ENCODE data around the gene SIM1. TPM values are rescaled to one million over a fixed set of nuclear protein-coding genes. Genes with fewer than 3 reads are reported as not detected.
A peak's percentile ranks its signal among the peaks of the same experiment; 100 is the strongest.

The SIM1 gene, protein sequence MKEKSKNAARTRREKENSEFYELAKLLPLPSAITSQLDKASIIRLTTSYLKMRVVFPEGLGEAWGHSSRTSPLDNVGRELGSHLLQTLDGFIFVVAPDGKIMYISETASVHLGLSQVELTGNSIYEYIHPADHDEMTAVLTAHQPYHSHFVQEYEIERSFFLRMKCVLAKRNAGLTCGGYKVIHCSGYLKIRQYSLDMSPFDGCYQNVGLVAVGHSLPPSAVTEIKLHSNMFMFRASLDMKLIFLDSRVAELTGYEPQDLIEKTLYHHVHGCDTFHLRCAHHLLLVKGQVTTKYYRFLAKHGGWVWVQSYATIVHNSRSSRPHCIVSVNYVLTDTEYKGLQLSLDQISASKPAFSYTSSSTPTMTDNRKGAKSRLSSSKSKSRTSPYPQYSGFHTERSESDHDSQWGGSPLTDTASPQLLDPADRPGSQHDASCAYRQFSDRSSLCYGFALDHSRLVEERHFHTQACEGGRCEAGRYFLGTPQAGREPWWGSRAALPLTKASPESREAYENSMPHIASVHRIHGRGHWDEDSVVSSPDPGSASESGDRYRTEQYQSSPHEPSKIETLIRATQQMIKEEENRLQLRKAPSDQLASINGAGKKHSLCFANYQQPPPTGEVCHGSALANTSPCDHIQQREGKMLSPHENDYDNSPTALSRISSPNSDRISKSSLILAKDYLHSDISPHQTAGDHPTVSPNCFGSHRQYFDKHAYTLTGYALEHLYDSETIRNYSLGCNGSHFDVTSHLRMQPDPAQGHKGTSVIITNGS
- polyA plus RNA-seq (2013), result not detected

DNA sequence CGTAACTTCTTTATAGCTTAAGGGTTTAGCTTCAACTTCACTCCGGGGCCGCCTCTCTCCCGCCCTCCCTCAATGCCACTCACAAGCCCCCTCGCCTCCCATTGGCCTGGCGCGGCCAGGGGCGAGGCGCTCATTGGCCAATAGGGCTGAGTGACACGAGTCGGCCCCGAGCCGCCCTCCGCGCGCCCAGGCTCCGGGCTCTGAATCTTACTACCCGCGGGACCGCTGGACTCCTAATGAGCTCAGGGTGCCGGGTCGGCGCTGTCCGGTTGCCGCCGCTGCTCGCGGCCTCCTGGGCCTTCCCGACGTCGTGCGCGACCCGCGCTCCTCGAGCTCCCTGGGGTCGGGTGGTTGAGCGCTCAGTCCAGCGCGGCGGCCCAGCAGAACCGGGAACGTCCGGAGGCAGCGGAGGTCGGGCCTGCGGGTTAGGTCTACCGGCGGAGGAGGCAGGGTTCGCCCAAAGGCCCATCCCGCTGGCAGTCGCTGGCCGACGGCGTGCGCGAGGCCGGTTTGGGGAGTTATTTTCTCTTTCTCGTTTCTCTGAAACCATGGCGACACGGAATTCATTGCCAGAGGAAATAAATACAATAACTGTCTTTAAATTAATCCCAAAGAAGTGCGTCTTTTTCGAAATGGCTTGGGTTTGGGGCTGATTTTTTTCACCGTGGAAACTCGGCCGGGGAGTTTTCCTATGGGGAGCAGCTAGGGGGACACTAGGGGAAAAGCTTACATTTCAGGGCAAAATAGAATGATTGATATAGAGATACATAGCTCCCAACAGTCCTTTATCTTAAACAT is at the start of gene SIM1:
Gene SIM1, minus strand, starts transcription at position 19 of the 798 bp plus-strand sequence. CDS start 1,453 bp downstream, outside the sequence.
- peak within 1 kb of the TSS in 3 of 7 experiments; percentile 36 to 46 (median 46) for H3K4me3 ChIP-seq (ENCODE audit: control insufficient read depth in 1 of 7, extremely low read depth in 1 of 7, insufficient read depth in 4 of 7, low read depth in 2 of 7, low read length in 6 of 7)
- 4% methylated on average over 60 of the region's 66 CpGs for WGBS (ENCODE audit: insufficient coverage)
- peaks cover 0 to 11% (median 5%) of the 10 kb centered on the region in 4 experiments for H3K4me1 ChIP-seq (ENCODE audit: control extremely low read depth in 1 of 4, control insufficient read depth in 4 of 4, insufficient read depth in 4 of 4, low read length in 3 of 4)
- DNase-seq, result peak in 2 of 3 donors; percentile 60 to 62
- H3K27ac ChIP-seq (ENCODE audit: insufficient read depth in 1 of 2, low read depth in 1 of 2, low read length in 2 of 2, poor library complexity in 1 of 2, severe bottlenecking in 2 of 2), result no peak within 1 kb of the TSS
- peaks cover 33 to 100% (median 66%) of the 10 kb centered on the region in 5 experiments for H3K27me3 ChIP-seq (replicated peaks in 2 of 5; ENCODE audit: control insufficient read depth in 4 of 5, insufficient read depth in 5 of 5, low read length in 4 of 5)
- POLR2A ChIA-PET, result interaction anchor here (0.9 kb wide), 1 partner anchor 14 kb away, joined by 3 read pairs; no protein-coding TSS in a partner anchor
- CTCF ChIA-PET, result interaction anchor here (0.8 to 2.0 kb wide), 3 partner anchors 10 to 19 kb away, joined by 3 to 14 read pairs (median 3); no protein-coding TSS in a partner anchor
- peaks cover 0 to 9% (median 3%) of the 10 kb centered on the region in 5 experiments for H3K9me3 ChIP-seq (ENCODE audit: control extremely low read depth in 1 of 5, control insufficient read depth in 4 of 5, insufficient read depth in 2 of 5, low read depth in 1 of 5, low read length in 4 of 5)
- no peaks in the 10 kb centered on the region for H3K36me3 ChIP-seq (ENCODE audit: control insufficient read depth in 4 of 4, insufficient read depth in 4 of 4, low read length in 3 of 4)

DNA sequence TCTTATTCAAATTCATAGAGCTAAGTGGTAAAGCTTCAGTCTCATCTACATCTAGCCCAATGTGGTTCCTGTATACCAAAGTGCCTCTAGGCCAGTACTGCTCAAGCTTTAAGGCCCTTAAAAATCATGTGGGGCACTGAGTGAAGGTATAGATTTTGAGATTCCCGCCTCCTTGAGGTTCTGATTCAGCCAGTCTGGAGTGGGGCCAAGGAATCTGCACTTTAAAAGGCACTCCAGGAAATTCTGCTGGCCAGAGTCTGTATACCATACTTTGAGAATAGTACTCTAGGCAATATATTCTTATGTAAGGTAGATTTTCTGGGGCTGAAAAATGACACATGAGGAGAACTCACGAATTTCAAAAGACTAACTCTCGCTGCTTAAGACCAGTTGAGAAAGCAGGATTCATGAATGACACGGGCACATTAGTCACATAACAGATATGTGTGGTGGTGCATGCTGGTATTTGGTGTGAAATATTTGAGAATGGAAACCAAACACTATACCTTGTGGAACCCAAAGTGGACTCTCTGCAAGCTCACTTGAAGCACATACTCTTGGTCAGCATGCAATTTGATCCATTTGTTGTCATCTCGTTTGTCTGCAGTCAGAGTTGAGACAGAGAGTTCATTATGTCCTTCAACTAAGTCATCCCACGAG is 47.6 kb upstream of the SIM1 start:
- no peaks in the 10 kb centered on the region for H3K4me1 ChIP-seq (ENCODE audit: control extremely low read depth in 1 of 4, control insufficient read depth in 4 of 4, insufficient read depth in 4 of 4, low read length in 3 of 4)
- H3K27me3 ChIP-seq (replicated peaks in 2 of 5; ENCODE audit: control insufficient read depth in 4 of 5, insufficient read depth in 5 of 5, low read length in 4 of 5), result no peaks in the 10 kb centered on the region
- H3K36me3 ChIP-seq (ENCODE audit: control insufficient read depth in 4 of 4, insufficient read depth in 4 of 4, low read length in 3 of 4), result peaks cover 19 to 36% (median 29%) of the 10 kb centered on the region in 4 experiments
- POLR2A ChIA-PET, result no interaction called here
- no peak overlapping the region for H3K27ac ChIP-seq (ENCODE audit: insufficient read depth in 1 of 2, low read depth in 1 of 2, low read length in 2 of 2, poor library complexity in 1 of 2, severe bottlenecking in 2 of 2)
- 97% methylated on average over 5 of the region's 6 CpGs for whole genome bisulfite sequencing (ENCODE audit: insufficient coverage)
- no peaks in the 10 kb centered on the region for H3K9me3 ChIP-seq (ENCODE audit: control extremely low read depth in 1 of 5, control insufficient read depth in 4 of 5, insufficient read depth in 2 of 5, low read depth in 1 of 5, low read length in 4 of 5)
- no peak overlapping the region for H3K4me3 ChIP-seq (ENCODE audit: control insufficient read depth in 1 of 7, extremely low read depth in 1 of 7, insufficient read depth in 4 of 7, low read depth in 2 of 7, low read length in 6 of 7)
- CTCF ChIA-PET, result interaction anchor here (2.0 kb wide), 1 partner anchor 16 kb away, joined by 7 read pairs; no protein-coding TSS in a partner anchor
- no peak for DNase-seq

DNA sequence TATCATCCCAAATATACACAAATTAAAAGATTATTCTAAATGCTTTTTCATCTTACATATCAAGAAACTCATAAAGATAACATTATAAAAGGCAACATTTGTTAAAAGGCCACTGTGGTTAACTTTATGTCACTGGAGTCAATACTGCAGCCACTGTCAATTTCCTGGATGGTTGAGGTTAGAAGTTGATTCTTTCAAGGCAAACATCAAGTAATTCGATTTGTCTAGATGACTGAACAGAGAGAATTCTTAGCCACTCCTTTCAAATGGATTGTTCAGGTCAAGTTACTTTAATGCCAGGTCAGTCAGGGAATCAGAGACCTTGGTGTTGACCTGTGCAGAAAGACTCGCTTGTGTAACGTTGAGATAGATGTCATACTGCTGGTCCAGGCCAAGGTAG is 44.4 kb upstream of the SIM1 start:
- Histone ChIP-seq H3K4me3 (ENCODE audit: control insufficient read depth in 1 of 7, extremely low read depth in 1 of 7, insufficient read depth in 4 of 7, low read depth in 2 of 7, low read length in 6 of 7) (no peak overlapping the region), H3K27me3 (replicated peaks in 2 of 5; ENCODE audit: control insufficient read depth in 4 of 5, insufficient read depth in 5 of 5, low read length in 4 of 5) (no peaks in the 10 kb centered on the region), H3K9me3 (ENCODE audit: control extremely low read depth in 1 of 5, control insufficient read depth in 4 of 5, insufficient read depth in 2 of 5, low read depth in 1 of 5, low read length in 4 of 5) (no peaks in the 10 kb centered on the region), H3K4me1 (ENCODE audit: control extremely low read depth in 1 of 4, control insufficient read depth in 4 of 4, insufficient read depth in 4 of 4, low read length in 3 of 4) (no peaks in the 10 kb centered on the region), H3K36me3 (ENCODE audit: control insufficient read depth in 4 of 4, insufficient read depth in 4 of 4, low read length in 3 of 4) (peaks cover 14 to 26% (median 23%) of the 10 kb centered on the region in 4 experiments), H3K27ac (ENCODE audit: insufficient read depth in 1 of 2, low read depth in 1 of 2, low read length in 2 of 2, poor library complexity in 1 of 2, severe bottlenecking in 2 of 2) (no peak overlapping the region)
- ChIA-PET POLR2A (no interaction called here), CTCF (no interaction called here)
- DNase-seq, result no peak
- no CpG with 5 or more reads among the region's 3 CpGs for WGBS (ENCODE audit: insufficient coverage)

DNA sequence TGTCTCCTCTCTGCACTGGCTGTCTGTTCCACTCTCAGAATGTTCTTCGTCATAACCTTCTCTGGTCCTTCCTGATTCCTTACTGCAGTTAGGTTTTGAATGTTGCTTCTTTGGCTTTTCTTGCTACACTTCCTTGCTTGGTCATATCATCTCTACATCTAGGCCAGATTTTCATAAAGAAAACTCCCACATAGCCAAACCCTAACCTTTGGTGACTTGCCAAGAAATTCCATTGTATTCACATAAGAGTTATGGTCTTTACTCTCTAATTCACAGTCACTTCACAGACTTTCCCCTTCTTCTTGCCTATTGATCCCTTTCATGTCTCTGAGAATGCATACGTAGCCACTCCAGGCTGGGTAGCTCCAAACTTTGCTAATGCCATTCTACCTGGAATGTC is 41.9 kb upstream of the SIM1 start:
- peaks cover 9 to 19% (median 13%) of the 10 kb centered on the region in 4 experiments for H3K36me3 ChIP-seq (ENCODE audit: control insufficient read depth in 4 of 4, insufficient read depth in 4 of 4, low read length in 3 of 4)
- peaks cover 0 to 3% (median 0%) of the 10 kb centered on the region in 5 experiments for H3K27me3 ChIP-seq (replicated peaks in 2 of 5; ENCODE audit: control insufficient read depth in 4 of 5, insufficient read depth in 5 of 5, low read length in 4 of 5)
- WGBS (ENCODE audit: insufficient coverage), result 94% methylated on average over 2 of the region's 2 CpGs
- H3K9me3 ChIP-seq (ENCODE audit: control extremely low read depth in 1 of 5, control insufficient read depth in 4 of 5, insufficient read depth in 2 of 5, low read depth in 1 of 5, low read length in 4 of 5), result no peaks in the 10 kb centered on the region
- ChIA-PET CTCF (no interaction called here), POLR2A (no interaction called here)
- no peaks in the 10 kb centered on the region for H3K4me1 ChIP-seq (ENCODE audit: control extremely low read depth in 1 of 4, control insufficient read depth in 4 of 4, insufficient read depth in 4 of 4, low read length in 3 of 4)
- no peak overlapping the region for H3K4me3 ChIP-seq (ENCODE audit: control insufficient read depth in 1 of 7, extremely low read depth in 1 of 7, insufficient read depth in 4 of 7, low read depth in 2 of 7, low read length in 6 of 7)
- no peak overlapping the region for H3K27ac ChIP-seq (ENCODE audit: insufficient read depth in 1 of 2, low read depth in 1 of 2, low read length in 2 of 2, poor library complexity in 1 of 2, severe bottlenecking in 2 of 2)
- DNase-seq, result no peak

DNA sequence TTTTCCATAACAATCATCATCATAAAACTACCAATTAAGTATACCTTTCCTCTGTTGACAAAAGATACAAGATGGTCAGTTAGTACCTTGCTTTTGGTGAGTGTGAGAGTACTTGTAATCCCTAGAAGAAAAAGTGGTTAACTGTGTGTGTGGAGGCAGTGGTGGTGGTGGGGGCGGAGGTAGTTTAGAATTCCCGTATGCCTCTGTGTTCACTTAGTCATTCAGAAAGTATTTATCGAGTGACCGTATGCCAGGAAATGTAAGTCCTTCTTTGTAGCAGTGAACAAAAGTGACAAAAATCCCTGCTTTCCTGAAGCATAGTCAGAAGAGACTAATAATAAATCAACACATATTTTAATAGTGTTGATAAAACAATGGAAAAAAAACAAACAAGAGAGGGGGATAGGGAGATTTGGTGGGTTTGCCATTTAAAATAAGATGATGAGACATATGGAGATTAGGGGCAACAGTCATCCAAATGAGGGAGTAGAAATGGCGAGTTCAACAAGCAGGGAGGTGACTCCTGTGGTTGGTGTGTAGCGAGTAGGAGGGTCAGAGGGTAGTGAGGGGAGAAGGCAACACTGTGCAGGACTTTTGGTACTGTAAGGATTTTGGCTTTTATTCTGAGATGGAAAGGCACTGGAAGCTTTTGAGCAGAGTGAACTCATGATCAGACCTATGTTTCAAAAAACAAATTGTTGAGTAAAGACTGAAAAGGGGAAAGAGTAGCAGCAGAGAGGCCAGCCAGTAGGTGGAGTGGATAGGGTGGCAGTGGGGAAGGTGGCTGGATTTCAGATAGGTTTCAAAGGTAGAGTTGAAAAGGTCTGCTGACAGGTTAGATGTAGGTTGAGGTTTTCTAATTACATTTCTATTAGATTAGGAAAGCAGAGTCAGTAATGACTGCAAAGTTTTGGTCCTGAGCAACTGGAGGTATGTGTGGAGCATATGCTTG is 40.3 kb upstream of the SIM1 start:
- H3K27me3 ChIP-seq (replicated peaks in 2 of 5; ENCODE audit: control insufficient read depth in 4 of 5, insufficient read depth in 5 of 5, low read length in 4 of 5), result peaks cover 0 to 3% (median 0%) of the 10 kb centered on the region in 5 experiments
- WGBS (ENCODE audit: insufficient coverage), result 89% methylated on average over 4 of the region's 6 CpGs
- no peak for DNase-seq
- H3K9me3 ChIP-seq (ENCODE audit: control extremely low read depth in 1 of 5, control insufficient read depth in 4 of 5, insufficient read depth in 2 of 5, low read depth in 1 of 5, low read length in 4 of 5), result no peaks in the 10 kb centered on the region
- peaks cover 3 to 10% (median 7%) of the 10 kb centered on the region in 4 experiments for H3K36me3 ChIP-seq (ENCODE audit: control insufficient read depth in 4 of 4, insufficient read depth in 4 of 4, low read length in 3 of 4)
- CTCF ChIA-PET, result no interaction called here
- no peak overlapping the region for H3K27ac ChIP-seq (ENCODE audit: insufficient read depth in 1 of 2, low read depth in 1 of 2, low read length in 2 of 2, poor library complexity in 1 of 2, severe bottlenecking in 2 of 2)
- POLR2A ChIA-PET, result no interaction called here
- H3K4me3 ChIP-seq (ENCODE audit: control insufficient read depth in 1 of 7, extremely low read depth in 1 of 7, insufficient read depth in 4 of 7, low read depth in 2 of 7, low read length in 6 of 7), result no peak overlapping the region
- H3K4me1 ChIP-seq (ENCODE audit: control extremely low read depth in 1 of 4, control insufficient read depth in 4 of 4, insufficient read depth in 4 of 4, low read length in 3 of 4), result no peaks in the 10 kb centered on the region

All from common myeloid progenitor, CD34-positive (primary cell).